ENCODE data around the gene LDAF1.

DNA sequence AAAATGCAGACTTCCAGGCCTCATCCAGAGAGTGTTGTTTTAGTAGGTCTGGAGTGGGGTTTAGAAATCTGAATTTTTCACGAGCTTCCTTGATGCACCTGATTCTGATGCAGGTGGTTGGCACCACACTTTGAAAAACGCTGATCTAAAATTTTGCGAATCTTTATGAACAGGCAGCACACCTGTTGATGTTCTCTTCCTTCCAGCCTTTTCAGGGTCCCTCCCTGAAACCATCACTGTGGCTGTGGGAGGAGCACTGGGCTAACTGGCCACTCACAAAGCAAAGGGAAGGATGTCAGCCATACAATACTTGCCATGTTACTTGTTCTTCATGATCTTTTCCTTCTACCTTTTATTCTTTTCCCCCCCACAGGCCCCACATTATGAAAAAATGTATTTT, 14.2 kb downstream of the LDAF1 start:
- TF ChIP-seq POLR2A (IDR thresholded peaks at IDR 0.05; ENCODE audit: low read depth, low read length) (no peak), POLR2AphosphoS5 (IDR thresholded peaks at IDR 0.05; ENCODE audit: low read depth, low read length) (no peak)

All from GM12891 (cell line).